Stimulated activated effector memory CD8-positive, alpha-beta T cell treated with anti-CD3 and anti-CD28 coated beads, Interleukin-12 subunit alpha, Interleukin-12 subunit beta, amount 100 ng/mL, for 72 hours (primary cell): ENCODE measurements around the gene RGSL1.

ENCODE experiments used
- ATAC-seq: fragments of 150-1000 bp; cut with Tn5 transposase; 2 replicates; pipeline ENCODE4 v1.10.0; 2021
- DNase-seq, 2 donors: peaks; one replicate each; pipeline ENCODE4 v3.0.0; 2021 to 2022; ENCODE audit warnings: low spot score in 2 of 2
- H3K27ac Mint-ChIP-seq: one replicate; pipeline ENCODE4 v1.8.0; 2022; ENCODE audit warnings: mild to moderate bottlenecking, mixed read lengths
- H3K36me3 Mint-ChIP-seq: one replicate; pipeline ENCODE4 v1.8.0; 2022; ENCODE audit warnings: mild to moderate bottlenecking, mixed read lengths
- H3K4me1 Mint-ChIP-seq: one replicate; pipeline ENCODE4 v1.8.0; 2022; ENCODE audit warnings: mixed read lengths
- H3K4me3 Mint-ChIP-seq: one replicate; pipeline ENCODE4 v1.8.0; 2022; ENCODE audit warnings: mild to moderate bottlenecking, mixed read lengths
- H3K9me3 Mint-ChIP-seq: one replicate; pipeline ENCODE4 v1.8.0; 2022; ENCODE audit warnings: mixed read lengths

RGSL1 gene

DNA sequence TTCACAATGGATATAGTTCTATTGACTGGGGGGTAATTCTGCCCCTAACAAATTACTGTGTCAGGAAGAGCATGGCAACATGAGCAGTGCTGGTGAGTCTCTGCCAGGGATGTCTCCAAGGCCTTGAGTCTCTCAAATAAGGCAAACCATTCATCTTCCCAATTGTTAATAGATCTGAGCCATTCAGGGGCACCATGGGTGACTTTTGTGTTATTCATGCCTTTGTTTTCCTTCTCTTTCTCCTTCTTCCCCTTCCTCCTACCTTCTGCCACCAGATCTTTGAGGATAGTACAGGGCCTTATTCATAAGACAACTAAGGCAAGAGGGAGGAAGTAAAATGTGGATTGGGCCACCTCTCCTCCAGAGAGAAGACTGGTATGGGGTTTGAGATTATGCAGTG lies at the start of gene RGSL1:
TSS of gene RGSL1 (plus strand) at position 60 of the 400 bp plus-strand sequence. CDS start at position 80, 20 bp downstream.
- ATAC-seq = no peak
- no peaks in the 10 kb centered on the region for H3K36me3 Mint-ChIP-seq
- H3K4me3 Mint-ChIP-seq = no peak within 1 kb of the TSS
- H3K27ac Mint-ChIP-seq = no peak within 1 kb of the TSS
- H3K9me3 Mint-ChIP-seq = no peaks in the 10 kb centered on the region
- no peak for DNase-seq
- H3K4me1 Mint-ChIP-seq = peaks cover 6% of the 10 kb centered on the region

DNA sequence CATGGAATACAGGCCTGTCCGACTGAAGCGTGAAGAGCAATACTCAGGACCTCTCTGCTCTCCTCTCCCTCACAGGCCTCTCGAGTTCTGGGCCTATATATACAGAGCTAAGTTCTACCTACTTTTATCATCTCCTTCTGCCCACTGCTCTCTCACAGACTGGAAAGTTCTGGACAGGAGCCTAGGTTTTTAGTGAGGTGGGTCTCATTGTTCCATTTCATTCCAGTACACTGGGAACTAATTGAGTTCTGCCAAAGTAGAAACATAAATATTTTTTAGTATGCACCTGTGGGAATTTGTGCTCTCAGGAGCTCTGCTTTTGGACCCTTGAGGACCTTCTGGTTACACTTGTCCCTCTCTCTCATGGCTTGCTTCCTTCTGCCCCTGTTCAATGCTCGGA lies 49.4 kb upstream of the RGSL1 start, which contains the start of gene TEDDM1:
TSS of gene TEDDM1 (minus strand) at position 101 of the 400 bp plus-strand sequence. CDS start 182 bp downstream, outside the sequence.
- no peak within 1 kb of the TSS for H3K27ac Mint-ChIP-seq
- no peak for DNase-seq

DNA sequence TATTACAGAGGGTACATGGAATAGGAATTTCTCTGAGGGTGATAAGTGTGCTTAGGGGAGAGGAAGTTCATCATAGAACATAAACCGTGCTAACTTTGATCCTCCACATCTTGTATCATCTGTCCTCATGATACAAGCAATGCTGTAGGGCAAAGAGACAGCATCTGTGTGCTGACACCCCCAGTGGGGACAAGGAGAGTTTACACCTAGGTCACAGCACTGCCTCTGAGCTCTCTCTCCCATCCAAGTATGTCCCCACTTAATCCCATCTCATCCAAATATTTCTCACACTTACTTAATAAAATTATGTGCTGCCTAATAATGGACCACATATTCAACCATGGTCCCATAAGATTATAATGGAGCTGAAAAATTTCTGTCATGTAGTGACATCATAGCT lies 45.2 kb upstream of the RGSL1 start:
- H3K27ac Mint-ChIP-seq = no peak overlapping the region
- no peaks in the 10 kb centered on the region for H3K36me3 Mint-ChIP-seq
- H3K4me1 Mint-ChIP-seq = no peaks in the 10 kb centered on the region
- ATAC-seq (no peak), DNase-seq (no peak)
- H3K9me3 Mint-ChIP-seq = peaks cover 4% of the 10 kb centered on the region
- no peak overlapping the region for H3K4me3 Mint-ChIP-seq

More for the DNA sequence above, 49.4 kb upstream of the RGSL1 start, which contains the start of gene TEDDM1:
- Mint-ChIP-seq H3K4me3 (no peak within 1 kb of the TSS), H3K36me3 (no peaks in the 10 kb centered on the region), H3K9me3 (peaks cover 2% of the 10 kb centered on the region), H3K4me1 (no peaks in the 10 kb centered on the region)
- ATAC-seq = no peak

DNA sequence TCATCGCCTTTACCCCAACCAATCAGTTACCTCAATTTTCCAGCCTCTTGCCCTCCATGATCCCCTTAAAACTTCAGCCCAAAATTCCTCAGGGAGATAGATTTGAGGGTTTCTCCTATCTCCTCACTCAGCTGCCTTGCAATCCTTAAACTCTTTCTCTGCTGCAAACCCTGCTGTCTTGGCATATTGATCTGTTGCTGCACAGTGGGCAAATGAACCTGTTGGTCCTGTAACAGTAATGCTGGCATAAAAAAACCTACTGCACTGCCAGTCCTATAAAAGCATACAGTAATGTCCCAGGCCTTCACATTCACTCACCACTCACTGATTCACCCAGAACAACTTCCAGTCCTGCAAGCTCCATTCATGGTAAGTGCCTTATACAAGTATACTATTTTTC lies 44.4 kb upstream of the RGSL1 start:
- no peaks in the 10 kb centered on the region for H3K36me3 Mint-ChIP-seq
- peaks cover 4% of the 10 kb centered on the region for H3K9me3 Mint-ChIP-seq
- ATAC-seq = no peak
- DNase-seq = no peak
- H3K27ac Mint-ChIP-seq = no peak overlapping the region
- no peak overlapping the region for H3K4me3 Mint-ChIP-seq
- no peaks in the 10 kb centered on the region for H3K4me1 Mint-ChIP-seq

DNA sequence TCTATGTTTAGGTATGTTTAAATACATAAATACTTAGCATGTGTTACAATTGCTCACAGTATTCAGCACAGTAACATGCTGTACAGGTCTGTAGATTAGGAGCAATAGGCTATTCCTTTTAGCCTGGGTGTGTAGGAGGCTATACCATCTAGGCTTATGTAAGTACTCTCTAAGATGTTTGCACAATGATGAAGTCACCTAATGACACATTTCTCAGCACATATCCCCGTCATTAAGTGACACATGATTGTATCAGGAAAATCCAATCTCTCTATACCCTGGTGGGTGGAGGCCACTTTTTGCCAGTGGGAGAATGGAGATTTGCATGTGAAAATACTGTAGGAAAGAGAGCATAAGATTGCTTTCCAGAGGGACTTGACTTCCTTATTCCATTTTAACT lies 43.9 kb upstream of the RGSL1 start:
- no peaks in the 10 kb centered on the region for H3K36me3 Mint-ChIP-seq
- DNase-seq = no peak
- peaks cover 4% of the 10 kb centered on the region for H3K9me3 Mint-ChIP-seq

DNA sequence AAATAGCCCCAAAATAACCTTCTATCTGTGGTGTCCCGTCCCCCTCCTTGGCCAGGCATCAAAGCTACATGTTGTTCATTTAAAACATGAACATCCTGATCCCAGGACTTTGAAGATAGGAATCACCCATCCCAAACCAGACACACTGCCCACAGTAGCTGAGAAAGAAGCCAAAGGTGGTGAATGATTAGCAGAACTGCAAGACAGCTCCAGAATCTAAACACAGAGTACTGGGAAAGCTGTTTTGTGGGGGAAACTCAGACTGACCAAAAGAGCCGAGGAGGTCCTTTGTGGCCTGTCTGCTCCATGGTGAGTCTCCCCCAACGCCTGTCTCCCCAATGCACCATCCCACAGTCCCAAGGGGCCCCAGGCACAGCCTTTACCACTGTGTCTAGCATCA lies 42.2 kb upstream of the RGSL1 start:
- peaks cover 4% of the 10 kb centered on the region for H3K9me3 Mint-ChIP-seq
- H3K4me1 Mint-ChIP-seq = no peaks in the 10 kb centered on the region
- ATAC-seq (no peak), DNase-seq (no peak)
- H3K4me3 Mint-ChIP-seq = no peak overlapping the region
- no peaks in the 10 kb centered on the region for H3K36me3 Mint-ChIP-seq
- no peak overlapping the region for H3K27ac Mint-ChIP-seq

More for the DNA sequence above, 43.9 kb upstream of the RGSL1 start:
- ATAC-seq = no peak
- Mint-ChIP-seq H3K4me3 (no peak overlapping the region), H3K27ac (no peak overlapping the region), H3K4me1 (no peaks in the 10 kb centered on the region)

DNA sequence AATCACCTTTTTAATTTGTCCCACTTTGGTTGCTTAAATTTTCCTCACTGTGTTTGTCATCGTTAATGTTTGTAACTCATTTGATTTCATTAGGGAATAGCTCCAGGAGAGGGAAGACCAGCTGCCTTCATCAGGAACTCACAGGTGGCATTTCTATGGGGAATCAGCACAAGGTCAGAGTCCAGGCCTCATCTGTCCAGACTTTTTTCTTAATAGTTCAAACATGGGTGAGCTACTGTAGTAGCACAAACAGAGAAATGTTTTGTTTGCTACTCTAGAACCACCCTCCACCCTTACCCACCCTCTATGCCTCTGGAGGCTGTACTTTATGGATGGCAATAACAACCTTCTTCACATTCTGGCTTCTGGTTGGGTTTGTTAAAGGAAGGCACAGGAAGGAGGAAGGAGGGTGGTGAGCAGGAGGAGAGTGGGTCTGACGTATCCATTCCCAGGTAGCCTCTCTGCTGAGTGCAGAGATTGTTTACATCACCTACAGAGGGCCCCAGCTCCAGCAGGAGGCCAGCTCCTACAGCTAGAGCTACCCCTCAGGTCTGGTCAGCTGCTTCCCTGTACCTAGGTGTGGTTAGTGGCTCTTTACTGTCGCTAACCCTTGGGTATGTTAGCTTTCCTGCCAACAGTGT lies 41.4 kb upstream of the RGSL1 start:
- Mint-ChIP-seq H3K27ac (no peak overlapping the region), H3K36me3 (no peaks in the 10 kb centered on the region), H3K9me3 (peaks cover 4% of the 10 kb centered on the region), H3K4me3 (no peak overlapping the region), H3K4me1 (no peaks in the 10 kb centered on the region)
- ATAC-seq (no peak), DNase-seq (no peak)

DNA sequence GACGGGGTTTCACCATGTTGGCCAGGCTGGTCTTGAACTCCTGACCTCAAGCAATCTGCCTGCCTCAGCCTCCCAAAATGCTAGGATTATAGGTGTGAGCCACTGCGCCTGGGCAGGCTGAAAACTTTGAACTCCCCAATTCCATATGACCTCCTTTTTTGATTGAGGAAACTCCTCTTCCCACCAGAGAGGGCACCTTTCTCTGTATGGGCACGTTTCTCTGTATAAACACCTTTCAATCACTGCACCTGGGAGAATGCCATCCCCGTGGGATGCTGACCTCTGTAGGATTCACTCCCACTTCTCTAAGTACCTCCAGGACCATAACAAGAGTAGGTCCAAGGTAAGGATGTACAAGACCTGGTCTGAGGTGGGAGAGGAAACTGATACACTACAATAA lies 39.8 kb upstream of the RGSL1 start:
- H3K9me3 Mint-ChIP-seq = peaks cover 4% of the 10 kb centered on the region
- DNase-seq (no peak), ATAC-seq (no peak)
- no peak overlapping the region for H3K4me3 Mint-ChIP-seq
- no peaks in the 10 kb centered on the region for H3K4me1 Mint-ChIP-seq
- H3K27ac Mint-ChIP-seq = no peak overlapping the region
- H3K36me3 Mint-ChIP-seq = no peaks in the 10 kb centered on the region

DNA sequence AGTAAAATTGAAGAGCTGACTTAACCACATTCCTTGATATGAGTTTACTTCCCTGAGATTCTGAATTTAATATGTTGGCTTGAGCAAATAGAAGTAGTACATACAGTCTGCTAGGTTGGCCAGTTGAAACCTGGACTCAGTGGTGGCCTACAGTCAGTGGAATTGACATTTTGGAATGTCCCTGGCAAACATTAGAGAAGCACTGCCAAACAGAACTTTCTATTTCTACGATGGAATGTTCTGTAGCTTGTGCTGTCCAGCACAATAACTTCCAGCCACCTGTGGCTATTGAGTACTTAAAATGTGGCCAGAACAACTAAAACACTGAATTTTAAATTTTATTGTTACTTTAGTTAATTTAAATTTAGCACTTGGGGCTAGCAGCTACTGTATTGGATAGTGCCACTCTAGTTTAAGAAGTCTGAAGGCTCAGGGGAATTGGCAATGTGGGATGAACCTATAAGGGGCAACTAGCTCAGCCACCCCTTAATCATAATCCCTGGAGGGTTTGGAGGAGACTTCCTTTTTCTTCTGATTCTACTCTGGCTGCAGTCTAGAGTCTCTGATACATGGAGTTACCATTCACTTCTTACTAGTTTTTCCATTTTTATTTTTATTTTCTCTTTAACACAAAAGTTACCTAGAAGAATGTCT lies 39.2 kb upstream of the RGSL1 start:
- H3K36me3 Mint-ChIP-seq = no peaks in the 10 kb centered on the region
- peaks cover under 1% of the 10 kb centered on the region for H3K9me3 Mint-ChIP-seq
- no peak overlapping the region for H3K4me3 Mint-ChIP-seq

DNA sequence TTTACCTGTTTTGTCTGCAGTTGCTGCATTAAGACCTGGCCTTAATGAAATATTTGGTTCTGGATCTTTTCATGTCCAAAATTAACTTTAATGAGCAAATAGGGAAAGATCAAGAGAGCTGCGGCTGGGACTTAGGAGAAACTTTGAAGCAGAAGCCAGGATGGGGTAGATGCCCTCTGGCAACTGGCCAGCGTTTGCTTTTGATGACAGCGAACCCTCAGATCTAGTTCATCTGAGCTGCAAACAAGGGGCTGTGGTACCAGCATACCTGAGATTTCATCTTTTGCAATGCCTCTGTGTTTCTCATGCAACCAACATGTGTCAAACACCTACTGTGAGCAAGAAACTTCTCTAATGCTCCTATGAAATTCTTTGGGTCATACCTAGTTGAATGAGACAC lies 36.5 kb upstream of the RGSL1 start:
- Mint-ChIP-seq H3K4me3 (no peak overlapping the region), H3K27ac (no peak overlapping the region)
- DNase-seq = no peak

More for the DNA sequence above, 39.2 kb upstream of the RGSL1 start:
- no peak for DNase-seq
- Mint-ChIP-seq H3K27ac (no peak overlapping the region), H3K4me1 (no peaks in the 10 kb centered on the region)
- ATAC-seq = no peak

DNA sequence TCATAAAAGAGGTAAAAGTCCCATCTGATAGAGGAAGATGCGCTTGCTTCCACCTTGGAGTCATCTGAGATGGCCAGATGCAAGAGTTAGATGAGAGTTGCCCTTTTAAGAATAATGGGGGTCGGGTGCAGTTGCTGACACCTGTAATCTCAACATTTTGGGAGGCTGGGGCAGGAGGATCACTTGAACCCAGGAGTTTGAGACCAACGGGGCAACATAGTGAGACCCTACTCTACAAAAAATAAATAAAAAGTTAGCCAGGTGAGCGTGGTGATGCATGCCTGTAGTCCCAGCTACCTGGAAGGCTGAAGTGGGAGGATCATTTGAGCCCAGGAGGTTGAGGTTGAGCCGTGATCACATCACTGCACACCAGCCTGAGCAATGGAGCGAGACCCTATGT lies 36.0 kb upstream of the RGSL1 start:
- no peaks in the 10 kb centered on the region for H3K9me3 Mint-ChIP-seq
- ATAC-seq (no peak), DNase-seq (no peak)
- H3K36me3 Mint-ChIP-seq = no peaks in the 10 kb centered on the region
- no peaks in the 10 kb centered on the region for H3K4me1 Mint-ChIP-seq
- no peak overlapping the region for H3K27ac Mint-ChIP-seq
- H3K4me3 Mint-ChIP-seq = no peak overlapping the region

More for the DNA sequence above, 36.5 kb upstream of the RGSL1 start:
- H3K36me3 Mint-ChIP-seq = no peaks in the 10 kb centered on the region
- no peaks in the 10 kb centered on the region for H3K4me1 Mint-ChIP-seq
- no peak for ATAC-seq
- no peaks in the 10 kb centered on the region for H3K9me3 Mint-ChIP-seq

DNA sequence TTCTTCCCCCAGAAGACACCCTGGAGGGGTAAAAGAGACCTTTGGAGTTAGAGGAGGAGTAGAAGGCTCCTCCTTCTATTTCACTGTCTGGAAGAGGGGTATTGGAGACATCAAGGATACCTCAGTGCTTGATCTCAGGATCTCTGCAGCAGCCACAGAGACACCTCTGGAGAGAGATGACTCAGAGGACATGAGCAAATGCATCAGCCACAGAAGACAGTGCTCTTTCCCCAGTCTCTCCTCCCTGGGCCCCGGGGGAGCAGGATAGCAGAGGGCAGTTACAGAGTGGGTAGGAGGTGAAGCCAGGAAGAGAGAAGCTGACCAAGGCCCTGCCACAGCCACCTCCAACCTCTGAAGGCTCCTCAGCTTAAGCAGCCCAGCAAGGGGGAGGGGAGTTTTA lies 34.2 kb upstream of the RGSL1 start:
- Mint-ChIP-seq H3K9me3 (no peaks in the 10 kb centered on the region), H3K4me3 (no peak overlapping the region), H3K27ac (no peak overlapping the region), H3K4me1 (no peaks in the 10 kb centered on the region), H3K36me3 (no peaks in the 10 kb centered on the region)
- peak; percentile 79 for ATAC-seq
- DNase-seq = no peak

DNA sequence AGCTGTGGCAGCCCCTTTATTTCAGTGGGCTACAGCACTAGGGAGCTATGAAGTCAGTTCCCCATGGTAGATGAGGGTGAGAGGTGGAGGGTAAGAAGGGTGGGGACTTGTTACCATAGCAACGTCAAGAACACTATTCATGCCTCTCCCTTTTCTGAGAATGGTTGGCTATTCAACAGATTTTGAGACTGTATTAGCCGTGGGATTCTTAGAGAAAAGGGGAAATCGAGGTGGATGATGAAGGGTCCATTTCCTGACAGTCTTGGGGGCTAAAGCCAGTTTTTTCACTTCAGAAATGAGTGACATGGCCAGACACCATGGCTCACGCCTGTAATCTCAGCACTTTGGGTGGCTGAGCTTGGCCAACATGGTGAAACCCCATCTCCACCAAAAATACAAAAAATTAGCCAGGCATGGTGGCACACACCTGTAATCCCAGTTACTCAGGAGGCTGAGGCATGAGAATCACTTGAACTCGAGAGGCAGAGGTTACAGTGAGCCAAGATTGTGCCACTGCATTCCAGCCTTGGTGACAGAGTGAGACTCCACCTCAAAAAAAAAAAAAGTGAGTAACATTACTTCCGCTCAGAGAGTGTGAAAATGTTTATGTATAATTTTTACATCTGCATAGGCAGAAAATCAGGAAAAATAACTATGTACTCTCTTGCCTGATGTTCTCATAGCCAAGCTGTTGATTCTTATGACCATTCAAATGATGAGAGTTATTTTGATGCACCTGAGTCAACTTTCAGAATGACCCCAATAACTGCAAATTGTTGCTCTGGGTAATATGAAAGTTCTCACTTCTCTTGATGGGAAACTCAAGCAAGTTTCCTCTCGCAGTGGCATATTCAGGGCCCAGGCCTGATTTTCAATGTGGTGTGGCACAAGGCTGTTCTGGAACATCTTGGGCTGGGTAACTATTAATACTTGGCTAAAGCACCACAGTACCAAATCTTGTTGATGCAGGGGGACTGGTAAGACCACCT lies 23.2 kb upstream of the RGSL1 start:
- Mint-ChIP-seq H3K4me1 (peaks cover 41% of the 10 kb centered on the region), H3K4me3 (no peak overlapping the region), H3K27ac (peak overlapping the region; percentile 50), H3K9me3 (no peaks in the 10 kb centered on the region), H3K36me3 (no peaks in the 10 kb centered on the region)
- peak; percentile 45 for ATAC-seq
- no peak for DNase-seq

DNA sequence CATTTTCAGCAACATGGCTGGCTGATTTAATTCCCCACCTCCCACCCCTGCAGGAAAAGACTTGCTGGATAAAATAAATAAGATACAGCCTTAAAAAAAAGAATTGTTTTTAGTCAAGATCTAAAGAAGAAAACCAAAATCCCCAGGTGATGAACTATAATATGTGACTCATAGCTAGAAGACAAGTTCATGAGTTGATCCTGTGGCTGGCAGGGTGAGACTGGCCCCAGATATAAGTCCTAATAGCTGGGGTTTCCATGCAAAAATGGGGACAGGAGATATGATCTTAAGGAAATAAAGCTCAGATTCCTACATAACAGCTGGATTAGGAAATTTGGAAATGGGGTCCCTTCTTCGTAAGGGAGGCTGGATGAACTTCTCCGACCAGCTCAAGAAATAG lies 21.9 kb upstream of the RGSL1 start:
- H3K4me1 Mint-ChIP-seq = peaks cover 41% of the 10 kb centered on the region
- no peaks in the 10 kb centered on the region for H3K36me3 Mint-ChIP-seq
- DNase-seq (no peak), ATAC-seq (no peak)
- H3K4me3 Mint-ChIP-seq = no peak overlapping the region
- H3K27ac Mint-ChIP-seq = no peak overlapping the region
- no peaks in the 10 kb centered on the region for H3K9me3 Mint-ChIP-seq
